ENCODE data around the gene REEP6.
A peak's percentile ranks its signal among the peaks of the same experiment; 100 is the strongest.
"Not testable (repeated sequence)": the region's sequence is repeated elsewhere in the genome, so short reads cannot be mapped to it uniquely, and the experiment has no call there.

The REEP6 gene

DNA sequence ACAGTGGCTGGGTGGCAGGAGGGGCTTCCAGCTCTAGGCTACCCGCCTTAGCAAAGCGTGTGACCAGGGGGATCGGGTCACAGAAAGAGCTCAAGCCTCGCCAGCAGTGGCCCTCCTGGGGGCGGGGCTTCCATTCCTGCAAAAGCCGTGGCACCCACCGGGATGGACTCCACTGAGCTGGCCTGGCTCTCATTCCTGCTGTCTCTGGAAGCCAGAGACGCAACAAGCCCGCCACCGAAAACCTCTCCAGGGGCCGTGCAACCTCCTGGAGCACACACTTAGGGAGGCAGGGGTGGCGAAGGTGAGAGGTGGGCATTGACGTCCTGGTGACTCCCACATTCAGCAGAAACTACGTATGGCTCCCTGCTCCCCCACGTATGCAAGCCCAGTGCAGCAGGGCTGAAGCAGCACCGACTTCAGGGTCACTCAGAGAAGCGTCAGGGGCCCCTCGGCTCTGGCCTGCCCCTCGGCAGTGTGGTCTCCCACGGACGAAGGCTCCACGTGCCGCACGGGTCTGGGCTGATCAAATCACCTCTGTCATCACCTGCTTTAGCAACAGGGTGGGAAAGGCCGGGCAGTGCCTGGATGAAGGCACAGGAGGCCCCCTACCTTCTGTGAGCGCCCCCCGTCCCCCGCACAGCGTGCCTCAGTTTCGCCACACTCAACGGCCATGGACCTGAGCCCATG lies 15.1 kb upstream of the REEP6 start:
- no peak for DNase-seq (ENCODE audit: low spot score)
- TF ChIP-seq, protein P1, sequence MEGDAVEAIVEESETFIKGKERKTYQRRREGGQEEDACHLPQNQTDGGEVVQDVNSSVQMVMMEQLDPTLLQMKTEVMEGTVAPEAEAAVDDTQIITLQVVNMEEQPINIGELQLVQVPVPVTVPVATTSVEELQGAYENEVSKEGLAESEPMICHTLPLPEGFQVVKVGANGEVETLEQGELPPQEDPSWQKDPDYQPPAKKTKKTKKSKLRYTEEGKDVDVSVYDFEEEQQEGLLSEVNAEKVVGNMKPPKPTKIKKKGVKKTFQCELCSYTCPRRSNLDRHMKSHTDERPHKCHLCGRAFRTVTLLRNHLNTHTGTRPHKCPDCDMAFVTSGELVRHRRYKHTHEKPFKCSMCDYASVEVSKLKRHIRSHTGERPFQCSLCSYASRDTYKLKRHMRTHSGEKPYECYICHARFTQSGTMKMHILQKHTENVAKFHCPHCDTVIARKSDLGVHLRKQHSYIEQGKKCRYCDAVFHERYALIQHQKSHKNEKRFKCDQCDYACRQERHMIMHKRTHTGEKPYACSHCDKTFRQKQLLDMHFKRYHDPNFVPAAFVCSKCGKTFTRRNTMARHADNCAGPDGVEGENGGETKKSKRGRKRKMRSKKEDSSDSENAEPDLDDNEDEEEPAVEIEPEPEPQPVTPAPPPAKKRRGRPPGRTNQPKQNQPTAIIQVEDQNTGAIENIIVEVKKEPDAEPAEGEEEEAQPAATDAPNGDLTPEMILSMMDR (IDR thresholded peaks at IDR 0.05; ENCODE audit: extremely low read depth, missing control alignments), result no peak

DNA sequence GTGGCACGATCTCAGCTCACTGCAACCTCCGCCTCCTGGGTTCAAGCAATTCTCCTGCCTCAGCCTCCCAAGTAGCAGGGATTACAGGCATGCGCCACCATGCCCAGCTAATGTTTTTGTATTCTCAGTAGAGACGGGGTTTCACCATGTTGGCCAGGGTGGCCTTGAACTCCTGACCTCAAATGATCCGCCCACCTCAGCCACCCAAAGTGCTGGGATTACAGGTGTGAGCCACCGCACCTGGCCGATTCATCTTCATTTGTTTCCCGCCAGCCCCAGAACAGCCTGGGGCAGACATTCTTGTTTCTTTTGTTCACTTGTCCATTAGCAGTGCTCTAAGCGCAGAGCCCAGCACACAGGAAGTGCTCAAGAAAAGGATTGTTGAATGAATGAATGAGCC lies 13.9 kb upstream of the REEP6 start:
- DNase-seq (ENCODE audit: low spot score), result not testable (repeated sequence)

DNA sequence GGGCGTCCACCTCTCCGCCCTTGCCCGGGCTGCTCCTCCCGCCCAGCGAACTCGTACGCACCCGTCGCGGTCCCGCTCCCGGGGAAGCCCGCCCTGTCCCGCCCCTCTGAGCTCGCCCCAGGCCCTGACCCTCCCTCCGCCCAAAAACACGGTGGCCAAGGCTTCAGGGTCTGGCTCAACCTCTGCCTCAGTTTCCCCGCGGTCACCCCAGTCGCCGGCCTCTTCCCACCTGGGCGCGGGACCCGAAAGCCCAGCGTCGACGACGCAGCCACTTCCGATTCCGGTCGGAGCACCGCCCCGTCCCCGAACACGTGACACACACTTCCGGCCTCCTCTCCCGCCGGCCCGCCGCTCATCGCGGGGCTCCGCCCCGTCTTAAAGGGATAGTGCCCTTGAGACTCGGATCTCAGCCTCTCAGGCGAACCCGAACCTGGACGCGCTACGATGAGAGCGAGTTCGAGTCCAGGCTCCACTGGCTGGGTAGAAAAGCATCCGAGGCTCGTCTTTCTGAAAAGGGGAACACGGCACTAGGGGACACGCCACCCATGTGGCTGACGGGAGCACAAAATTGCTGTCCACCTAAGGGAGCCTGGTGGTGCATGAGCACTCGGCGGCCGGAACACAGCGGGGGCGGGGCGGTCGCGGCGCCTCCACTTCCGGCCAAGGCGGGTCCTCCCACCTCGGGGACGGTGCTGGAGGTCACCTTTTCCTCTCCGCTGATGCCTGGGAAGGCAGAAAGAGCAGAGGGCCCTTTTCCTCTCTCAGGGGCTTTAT lies 11.9 kb upstream of the REEP6 start, which contains the start of gene C19orf25:
Gene C19orf25 (minus strand): TSS at position 282 of the 774 bp plus-strand sequence. CDS start 312 bp downstream, outside the sequence.
- DNase-seq (ENCODE audit: low spot score), result peak; percentile 99

DNA sequence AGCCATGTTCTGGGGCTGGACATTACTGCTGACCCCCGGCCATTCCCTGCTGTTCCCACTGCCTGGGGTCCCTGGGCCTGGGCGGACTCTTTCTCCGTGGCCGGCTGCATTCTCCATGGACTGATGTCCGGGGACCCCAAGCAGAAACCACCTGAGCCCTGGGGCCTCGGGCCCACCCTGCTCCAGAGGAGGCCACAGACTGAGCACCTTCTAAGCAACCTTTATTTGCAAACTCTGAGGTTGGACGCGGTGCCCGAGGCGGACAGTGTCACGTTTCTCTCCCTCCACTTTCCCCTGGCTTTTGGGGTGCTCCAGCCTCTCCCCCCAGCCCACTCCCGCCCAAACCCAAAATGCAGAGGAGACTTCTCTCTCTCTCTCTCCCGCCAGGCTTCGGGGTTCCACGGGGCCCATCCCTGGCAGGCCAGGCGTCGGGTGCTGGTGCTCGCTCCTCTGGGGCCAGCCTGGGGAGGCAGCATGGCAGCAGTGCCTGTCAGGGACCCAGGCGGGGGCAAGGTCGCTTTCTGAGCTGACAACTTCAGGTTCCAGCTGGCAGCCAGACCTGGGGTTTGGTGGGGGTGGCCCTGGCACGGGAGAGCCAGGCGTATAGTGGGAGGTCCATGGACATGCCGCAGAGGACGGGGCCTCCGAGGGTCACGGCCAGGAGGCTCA lies 9.6 kb upstream of the REEP6 start:
- no peak for DNase-seq (ENCODE audit: low spot score)
- TF ChIP-seq, protein P1 (IDR thresholded peaks at IDR 0.05; ENCODE audit: extremely low read depth, missing control alignments), result no peak

More for the DNA sequence above, 11.9 kb upstream of the REEP6 start, which contains the start of gene C19orf25:
- TF ChIP-seq, protein P1 (IDR thresholded peaks at IDR 0.05; ENCODE audit: extremely low read depth, missing control alignments), result no peak

DNA sequence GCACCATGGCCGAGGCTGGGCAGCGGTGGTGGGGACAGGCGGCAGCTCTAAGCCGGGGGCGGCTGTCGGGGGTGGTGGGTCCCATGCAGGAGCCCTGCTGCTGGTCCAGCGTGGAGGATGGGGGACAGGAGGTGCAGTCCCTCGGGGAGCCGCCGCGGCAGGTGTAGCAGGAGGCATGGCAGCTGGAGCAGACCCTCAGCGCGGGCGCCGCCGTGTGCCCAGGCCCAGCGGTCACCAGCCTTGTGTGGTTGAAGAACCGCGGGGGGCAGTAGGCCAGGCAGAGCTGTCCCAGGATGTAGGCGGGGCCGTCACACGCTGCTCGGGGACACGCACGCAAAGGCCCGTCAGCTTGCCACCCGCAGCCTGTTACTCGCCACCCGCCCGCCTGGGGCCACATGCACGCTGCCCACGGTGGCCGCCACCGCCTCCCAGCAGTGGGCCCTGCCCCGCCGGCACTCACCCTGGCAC lies 9.1 kb upstream of the REEP6 start:
- DNase-seq (ENCODE audit: low spot score), result no peak
- TF ChIP-seq, protein P1 (IDR thresholded peaks at IDR 0.05; ENCODE audit: extremely low read depth, missing control alignments), result no peak

DNA sequence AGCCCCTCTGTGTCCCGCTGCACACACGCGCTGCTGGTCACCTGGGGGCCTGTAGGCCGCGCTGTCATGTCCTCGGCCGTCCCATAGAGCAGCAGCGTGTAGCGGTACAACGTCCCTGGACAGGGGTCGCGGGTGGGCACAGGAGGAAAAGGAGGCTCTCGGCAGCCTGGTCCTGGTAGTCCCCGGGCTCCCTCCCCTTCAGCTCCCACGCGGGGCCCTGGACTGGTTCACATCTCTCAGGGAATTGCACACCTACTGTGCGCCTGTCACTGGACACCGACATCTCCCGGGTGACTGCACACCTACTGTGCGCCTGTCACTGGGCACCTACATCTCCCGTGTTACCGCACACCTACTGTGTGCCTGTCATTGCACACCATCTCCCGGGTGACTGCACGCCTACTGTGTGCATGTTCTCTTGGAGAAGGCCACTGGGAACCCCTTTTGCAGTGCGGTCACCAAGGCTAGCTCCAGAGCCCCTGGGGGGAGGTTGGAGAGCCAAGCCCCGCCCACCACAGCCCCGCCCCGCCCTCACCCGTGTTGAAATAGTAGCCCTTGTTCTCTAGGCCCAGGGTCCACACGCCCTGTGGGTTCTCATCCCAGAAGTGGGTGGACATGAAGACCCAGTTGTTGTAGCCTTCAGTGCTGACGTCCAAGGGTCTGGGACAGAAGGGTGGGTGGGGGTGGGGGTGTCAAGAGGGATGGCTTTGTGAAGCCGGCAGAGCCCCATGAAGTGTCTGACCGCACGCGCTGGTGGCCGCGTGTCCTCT lies 8.4 kb upstream of the REEP6 start:
- TF ChIP-seq, protein P1 (IDR thresholded peaks at IDR 0.05; ENCODE audit: extremely low read depth, missing control alignments), result no peak
- DNase-seq (ENCODE audit: low spot score), result no peak

Data from GM20000 (cell line).